ENCODE measurements around the gene LRRFIP1. TPM values are rescaled to one million over a fixed set of nuclear protein-coding genes. Genes with fewer than 3 reads are reported as not detected.

Gene LRRFIP1
- total and polyA plus RNA-seq, 9 of the 15 experiments (the other 6 are each of a cell fraction or from before 2014, with no cell fraction given), result 13.1 to 45.2 (median 31.3) TPM

- H3K36me3 ChIP-seq (ENCODE audit: control insufficient read depth, insufficient read depth, low read length), result no peaks in the 10 kb centered on the region
- H3K27ac ChIP-seq (ENCODE audit: extremely low read depth, low read depth, low read length), result no peak overlapping the region
- in situ Hi-C loops (cut with MboI), result no loop called here
- POLR2A ChIA-PET, result no interaction called here
- no peaks in the 10 kb centered on the region for H3K9me3 ChIP-seq (replicated peaks; ENCODE audit: control insufficient read depth, insufficient read depth, low read depth, low read length)
- H3K79me2 ChIP-seq (ENCODE audit: control insufficient read depth, insufficient read depth, low read length), result no peaks in the 10 kb centered on the region
- no TSS peak for BruUV-seq (replicated peaks)
- no peak overlapping the region for H3K4me3 ChIP-seq
- ATAC-seq, result no peak
- no peak overlapping the region for H2AFZ ChIP-seq (ENCODE audit: low read depth, low read length)
- H3K9ac ChIP-seq (ENCODE audit: insufficient read depth in 1 of 2, low read depth in 2 of 2, low read length in 2 of 2), result no peak overlapping the region
- H3K27me3 ChIP-seq (ENCODE audit: control insufficient read depth in 2 of 2, insufficient read depth in 2 of 2, low read length in 2 of 2), result peaks cover 0 to 18% of the 10 kb centered on the region in 2 experiments; a peak in 2 of 5 replicates
- no peaks in the 10 kb centered on the region for H3K4me1 ChIP-seq (replicated peaks in 1 of 2; ENCODE audit: control insufficient read depth in 2 of 2, insufficient read depth in 2 of 2, low read length in 2 of 2)
- 2% methylated on average over 9 of the region's 10 CpGs for WGBS (ENCODE audit: insufficient coverage, low coverage, missing lambda C conversion rate)
- CTCF ChIA-PET (ENCODE audit: low intra/inter-chr PET ratio), result no interaction called here
- intact Hi-C loops (cut with micrococcal nuclease), result no loop called here
- no peaks in the 10 kb centered on the region for H3K9me1 ChIP-seq (ENCODE audit: control insufficient read depth, insufficient read depth, low read length)
- FAIRE-seq, result no peak
- H4K20me1 ChIP-seq (replicated peaks; ENCODE audit: control insufficient read depth, insufficient read depth, low read length), result no peaks in the 10 kb centered on the region
- DNase-seq (ENCODE audit: extremely low read depth in 1 of 4, low spot score in 3 of 4), result no peak
- no peak overlapping the region for H3K4me2 ChIP-seq (ENCODE audit: insufficient read depth, low read length)
- TF ChIP-seq FOXJ2 (tag; IDR thresholded peaks at IDR 0.05) (no peak), TAF9B (IDR thresholded peaks at IDR 0.05; ENCODE audit: partially characterized antibody) (no peak), RBFOX2 (IDR thresholded peaks at IDR 0.05; ENCODE audit: low read depth, low read length) (no peak), MCM3 (IDR thresholded peaks at IDR 0.05) (no peak), POLR2B (IDR thresholded peaks at IDR 0.05; ENCODE audit: low read depth, partially characterized antibody) (no peak), MEF2A (IDR thresholded peaks at IDR 0.05; ENCODE audit: control insufficient read depth, low read depth, low read length) (no peak), ELK1 (CRISPR knock-in tag; IDR thresholded peaks at IDR 0.05) (no peak), FOSL1 (tag; conservative IDR thresholded peaks at IDR 0.05) (no peak), ZNF347 (CRISPR knock-in tag; IDR thresholded peaks at IDR 0.05; ENCODE audit: low read depth) (no peak), BCLAF1 (IDR thresholded peaks at IDR 0.05; ENCODE audit: borderline replicate concordance in 1 of 2, control insufficient read depth in 1 of 2, low read depth in 2 of 2, low read length in 1 of 2) (no peak), ZNF133 (CRISPR knock-in tag; IDR thresholded peaks at IDR 0.05) (no peak), TEAD4 (IDR thresholded peaks at IDR 0.05; ENCODE audit: low read length) (no peak), TEAD4 (CRISPR knock-in tag; IDR thresholded peaks at IDR 0.05; ENCODE audit: borderline replicate concordance) (no peak), HLTF (IDR thresholded peaks at IDR 0.05) (no peak), MLX (CRISPR knock-in tag; conservative IDR thresholded peaks at IDR 0.05) (no peak)
These were observed 14.6 kb upstream of the LRRFIP1 start for GRCh38 chr2:237612527-237613357.

Measured in K562 (cell line).